Sigmoid colon (tissue), 4 donors: ENCODE results near the gene GGA1.

Source experiments
- POLR2A ChIP-seq, 2 donors: fragments of 450-650 bp; IDR thresholded peaks; one replicate each; pipeline ENCODE4 v1.6.1; 2016; ENCODE audit warnings: antibody characterized with exemption in 2 of 2, mild to moderate bottlenecking in 2 of 2, moderate library complexity in 2 of 2
- POLR2AphosphoS5 ChIP-seq, 4 donors: sonication (generic); formaldehyde crosslinking; IDR thresholded peaks; one replicate each; pipeline ENCODE4 v1.6.1; 2017; ENCODE audit warnings: antibody characterized with exemption in 4 of 4
- TF ChIP-seq, protein P1 (sequence below), 4 experiments: fragments of 450-650 bp in 3 of 4; fragments of 200-600 bp in 1 of 4; IDR thresholded peaks; one replicate each; pipeline ENCODE4 v1.5.1; 2016 to 2019; ENCODE audit warnings: antibody characterized with exemption in 4 of 4, mild to moderate bottlenecking in 3 of 4, moderate library complexity in 2 of 4

DNA sequence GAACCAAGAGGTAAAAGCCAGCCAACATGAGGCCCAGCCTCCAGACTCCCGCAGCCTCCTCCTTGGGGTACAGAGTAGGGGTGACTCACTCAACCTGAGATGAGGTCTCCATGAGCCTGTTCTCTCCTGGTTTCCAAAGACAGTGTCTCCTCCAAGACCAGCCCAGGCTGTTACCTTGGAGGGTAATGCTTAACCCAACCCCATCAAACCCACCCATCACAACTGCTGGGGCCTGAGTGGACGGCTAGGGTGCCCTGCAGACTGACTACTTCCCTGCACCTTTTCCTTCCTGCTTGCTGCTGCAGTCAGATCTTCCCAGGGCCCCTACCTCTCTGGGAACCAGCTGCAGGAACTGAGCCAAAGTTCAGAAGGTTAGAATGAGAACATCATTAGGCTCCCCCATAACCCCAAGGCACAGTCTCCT, 72.4 kb downstream of the GGA1 start:
- TF ChIP-seq, protein P1, sequence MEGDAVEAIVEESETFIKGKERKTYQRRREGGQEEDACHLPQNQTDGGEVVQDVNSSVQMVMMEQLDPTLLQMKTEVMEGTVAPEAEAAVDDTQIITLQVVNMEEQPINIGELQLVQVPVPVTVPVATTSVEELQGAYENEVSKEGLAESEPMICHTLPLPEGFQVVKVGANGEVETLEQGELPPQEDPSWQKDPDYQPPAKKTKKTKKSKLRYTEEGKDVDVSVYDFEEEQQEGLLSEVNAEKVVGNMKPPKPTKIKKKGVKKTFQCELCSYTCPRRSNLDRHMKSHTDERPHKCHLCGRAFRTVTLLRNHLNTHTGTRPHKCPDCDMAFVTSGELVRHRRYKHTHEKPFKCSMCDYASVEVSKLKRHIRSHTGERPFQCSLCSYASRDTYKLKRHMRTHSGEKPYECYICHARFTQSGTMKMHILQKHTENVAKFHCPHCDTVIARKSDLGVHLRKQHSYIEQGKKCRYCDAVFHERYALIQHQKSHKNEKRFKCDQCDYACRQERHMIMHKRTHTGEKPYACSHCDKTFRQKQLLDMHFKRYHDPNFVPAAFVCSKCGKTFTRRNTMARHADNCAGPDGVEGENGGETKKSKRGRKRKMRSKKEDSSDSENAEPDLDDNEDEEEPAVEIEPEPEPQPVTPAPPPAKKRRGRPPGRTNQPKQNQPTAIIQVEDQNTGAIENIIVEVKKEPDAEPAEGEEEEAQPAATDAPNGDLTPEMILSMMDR (IDR thresholded peaks at IDR 0.05) = no peak
- no peak for TF ChIP-seq POLR2A (IDR thresholded peaks at IDR 0.05)
- TF ChIP-seq POLR2AphosphoS5 (IDR thresholded peaks at IDR 0.05) = no peak
